Neural cell (in vitro differentiated cells): Measurements from ENCODE around the gene NF2. TPM values are rescaled to one million over a fixed set of nuclear protein-coding genes. Genes with fewer than 3 reads are reported as not detected.

ENCODE experiments used
- H2AFZ ChIP-seq: fragments of 200-600, 300-800 bp; sonication (generic), shearing (Covaris generic); 2 replicates; pipeline ENCODE4 v1.6.0; 2014; ENCODE audit warnings: low read depth, mild to moderate bottlenecking, antibody characterized with exemption, low read length, moderate library complexity
- H3F3A ChIP-seq: fragments of 200-600 bp; shearing (Covaris generic); 2 replicates; pipeline ENCODE4 v1.6.1; 2016; ENCODE audit warnings: mild to moderate bottlenecking, moderate library complexity, mixed read lengths, antibody characterized with exemption, low read length; ENCODE audit not compliant: insufficient read depth, poor library complexity, severe bottlenecking
- H3K27ac ChIP-seq: fragments of 200-600, 300-800 bp; sonication (generic), shearing (Covaris generic); 2 replicates; pipeline ENCODE4 v1.5.1; 2014; ENCODE audit warnings: mild to moderate bottlenecking, low read length, moderate library complexity
- H3K27me3 ChIP-seq: fragments of 300-800, 200-600 bp; sonication (generic), shearing (Covaris generic); 2 replicates; pipeline ENCODE4 v1.6.0; 2014; ENCODE audit warnings: mild to moderate bottlenecking, low read depth, low read length, moderate library complexity; ENCODE audit not compliant: insufficient read depth
- H3K36me3 ChIP-seq: fragments of 300-800, 200-600 bp; sonication (generic), shearing (Covaris generic); 2 replicates; pipeline ENCODE4 v1.5.1; 2014; ENCODE audit warnings: mild to moderate bottlenecking, antibody characterized with exemption, low read length, moderate library complexity; ENCODE audit not compliant: insufficient read depth
- H3K4me2 ChIP-seq: fragments of 300-800, 200-600 bp; sonication (generic), shearing (Covaris generic); 2 replicates; pipeline ENCODE4 v1.6.0; 2014; ENCODE audit warnings: mild to moderate bottlenecking, low read length
- H3K4me3 ChIP-seq: fragments of 300-800, 200-600 bp; sonication (generic), shearing (Covaris generic); 2 replicates; pipeline ENCODE4 v1.5.1; 2014; ENCODE audit warnings: mild to moderate bottlenecking, low read length, moderate library complexity
- H3K79me2 ChIP-seq: fragments of 200-600 bp; shearing (Covaris generic); replicated peaks from 2 replicates; pipeline ENCODE4 v1.6.0; 2014; ENCODE audit warnings: mild to moderate bottlenecking, low read length, moderate library complexity; ENCODE audit not compliant: insufficient read depth
- H3K9ac ChIP-seq: fragments of 300-800, 200-600 bp; sonication (generic), shearing (Covaris generic); 2 replicates; pipeline ENCODE4 v1.6.1; 2016; ENCODE audit warnings: mild to moderate bottlenecking, low read length, mixed read lengths
- H3K9me2 ChIP-seq: fragments of 200-600 bp; shearing (Covaris generic); 2 replicates; pipeline ENCODE4 v1.6.1; 2016; ENCODE audit warnings: mild to moderate bottlenecking, low read length, mixed read lengths; ENCODE audit not compliant: insufficient read depth
- H3K9me3 ChIP-seq: fragments of 200-600, 300-800 bp; sonication (generic), shearing (Covaris generic); 2 replicates; pipeline ENCODE4 v1.6.1; 2016; ENCODE audit warnings: mild to moderate bottlenecking, mixed run types, low read length, moderate library complexity, mixed read lengths
- H4K20me1 ChIP-seq: fragments of 200-600 bp; shearing (Covaris generic); 2 replicates; pipeline ENCODE4 v1.6.1; 2016; ENCODE audit warnings: mild to moderate bottlenecking, mixed run types; ENCODE audit not compliant: insufficient read depth
- CTCF ChIP-seq: fragments of 450-650 bp; IDR thresholded peaks from 2 replicates; pipeline ENCODE4 v1.5.1; 2014; ENCODE audit warnings: antibody characterized with exemption, mild to moderate bottlenecking, moderate library complexity; ENCODE audit not compliant: poor library complexity, severe bottlenecking
- EP300 ChIP-seq: fragments of 450-650 bp; conservative IDR thresholded peaks from 2 replicates; pipeline ENCODE4 v1.6.1; 2014; ENCODE audit warnings: antibody characterized with exemption, mild to moderate bottlenecking, moderate library complexity; ENCODE audit not compliant: poor library complexity, severe bottlenecking
- EZH2 ChIP-seq: fragments of 200-600, 300-800 bp; shearing (Covaris generic), sonication (generic); IDR thresholded peaks from 2 replicates; pipeline ENCODE4 v1.6.1; 2014; ENCODE audit warnings: antibody characterized with exemption, low read length, borderline replicate concordance, mild to moderate bottlenecking; ENCODE audit not compliant: insufficient read depth, poor library complexity, severe bottlenecking
- MXI1 ChIP-seq: fragments of 450-650 bp; conservative IDR thresholded peaks from 2 replicates; pipeline ENCODE4 v1.6.1; 2014; ENCODE audit warnings: antibody characterized with exemption, mild to moderate bottlenecking; ENCODE audit not compliant: poor library complexity, severe bottlenecking
- POLR2AphosphoS5 ChIP-seq: IDR thresholded peaks from 2 replicates; pipeline ENCODE4 v1.6.1; 2012
- RAD21 ChIP-seq: fragments of 450-650 bp; conservative IDR thresholded peaks from 2 replicates; pipeline ENCODE4 v1.6.1; 2014; ENCODE audit warnings: antibody characterized with exemption, mild to moderate bottlenecking, moderate library complexity
- REST ChIP-seq: IDR thresholded peaks from 2 replicates; pipeline ENCODE4 v1.6.1; 2012; ENCODE audit warnings: borderline replicate concordance
- SMC3 ChIP-seq: fragments of 450-650 bp; conservative IDR thresholded peaks from 2 replicates; pipeline ENCODE4 v1.6.1; 2014; ENCODE audit warnings: antibody characterized with exemption, mild to moderate bottlenecking, moderate library complexity; ENCODE audit not compliant: poor library complexity
- TAF1 ChIP-seq: IDR thresholded peaks from 2 replicates; pipeline ENCODE4 v1.6.1; 2012; ENCODE audit warnings: low read depth
- polyA plus RNA-seq: library from polyadenylated mRNA; depleted of rRNA; stranded (reverse); fragments of >200 nt; gene quantifications from 2 replicates; pipeline ENCODE4 v1.2.3, GENCODE V29; 2014

Gene NF2
- polyA plus RNA-seq, 1 donor from 2014 or later = 18.7 TPM

GRCh38 chr22:29651652-29652051, 48.2 kb downstream of the NF2 start:
- no peak for TF ChIP-seq RAD21
- TF ChIP-seq REST = no peak
- no peak for TF ChIP-seq TAF1
- TF ChIP-seq EZH2 = no peak
- no peak for TF ChIP-seq EP300
- TF ChIP-seq SMC3 = no peak
- no peak for TF ChIP-seq CTCF
- no peak for TF ChIP-seq MXI1
- no peak for TF ChIP-seq POLR2AphosphoS5
- Histone ChIP-seq H3K79me2 (no peaks in the 10 kb centered on the region), H3K9ac (no peak overlapping the region), H3K27ac (no peak overlapping the region), H3K27me3 (no peaks in the 10 kb centered on the region), H3K9me2 (no peaks in the 10 kb centered on the region), H3K36me3 (no peaks in the 10 kb centered on the region), H3F3A (no peaks in the 10 kb centered on the region), H4K20me1 (no peaks in the 10 kb centered on the region), H3K4me3 (no peak overlapping the region), H3K4me2 (no peak overlapping the region), H2AFZ (no peak overlapping the region), H3K9me3 (no peaks in the 10 kb centered on the region)

- H3K4me2 ChIP-seq = no peak overlapping the region
- no peak overlapping the region for H3K4me3 ChIP-seq
- H3K9me3 ChIP-seq = no peaks in the 10 kb centered on the region
- no peaks in the 10 kb centered on the region for H3K9me2 ChIP-seq
- no peaks in the 10 kb centered on the region for H4K20me1 ChIP-seq
- H3K79me2 ChIP-seq = no peaks in the 10 kb centered on the region
- peaks cover 10% of the 10 kb centered on the region for H3K36me3 ChIP-seq
- no peak for TF ChIP-seq REST
- no peak for TF ChIP-seq EZH2
- TF ChIP-seq MXI1 = no peak
- no peak for TF ChIP-seq TAF1
- no peak for TF ChIP-seq SMC3
- no peak for TF ChIP-seq CTCF
- TF ChIP-seq EP300 = no peak
- no peak for TF ChIP-seq RAD21
- TF ChIP-seq POLR2AphosphoS5 = no peak
- no peak overlapping the region for H3K27ac ChIP-seq
- H3K27me3 ChIP-seq = no peaks in the 10 kb centered on the region
- no peak overlapping the region for H3K9ac ChIP-seq
- no peaks in the 10 kb centered on the region for H3F3A ChIP-seq
- no peak overlapping the region for H2AFZ ChIP-seq
These were observed 51.0 kb downstream of the NF2 start for GRCh38 chr22:29654420-29654819.
